ENCODE data around the gene ADGRB2. TPM values are rescaled to one million over a fixed set of nuclear protein-coding genes. Genes with fewer than 3 reads are reported as not detected.

The ADGRB2 gene
- total RNA-seq, 4 donors from 2014 or later = 1.4 to 6.0 (median 2.5) TPM

DNA sequence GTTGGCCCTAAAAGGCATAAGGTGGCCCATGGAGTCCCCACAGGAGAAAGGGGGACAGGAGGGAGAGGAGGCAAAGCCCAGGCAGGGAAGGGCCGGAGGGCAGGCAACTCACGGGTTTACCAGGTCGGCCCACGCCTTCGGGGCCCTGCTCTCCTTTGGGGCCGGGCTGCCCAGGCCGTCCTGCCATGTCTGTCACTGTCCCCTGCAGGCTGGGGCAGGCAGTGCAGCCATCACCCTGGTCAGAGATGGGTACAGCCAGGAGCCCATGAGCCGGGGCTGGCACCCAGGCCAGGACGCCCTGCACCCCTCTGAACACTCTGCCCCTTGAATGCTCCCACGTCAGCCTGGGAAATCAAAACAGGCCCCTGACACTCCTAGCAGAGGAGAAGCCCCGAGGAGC lies 80.1 kb downstream of the ADGRB2 start:
- Histone ChIP-seq H3K9me3 (no peaks in the 10 kb centered on the region), H3K36me3 (peaks cover 74% of the 10 kb centered on the region), H3K27ac (no peak overlapping the region), H3K4me3 (no peak overlapping the region), H3K27me3 (no peaks in the 10 kb centered on the region), H3K4me1 (no peaks in the 10 kb centered on the region)
- TF ChIP-seq, protein P1, sequence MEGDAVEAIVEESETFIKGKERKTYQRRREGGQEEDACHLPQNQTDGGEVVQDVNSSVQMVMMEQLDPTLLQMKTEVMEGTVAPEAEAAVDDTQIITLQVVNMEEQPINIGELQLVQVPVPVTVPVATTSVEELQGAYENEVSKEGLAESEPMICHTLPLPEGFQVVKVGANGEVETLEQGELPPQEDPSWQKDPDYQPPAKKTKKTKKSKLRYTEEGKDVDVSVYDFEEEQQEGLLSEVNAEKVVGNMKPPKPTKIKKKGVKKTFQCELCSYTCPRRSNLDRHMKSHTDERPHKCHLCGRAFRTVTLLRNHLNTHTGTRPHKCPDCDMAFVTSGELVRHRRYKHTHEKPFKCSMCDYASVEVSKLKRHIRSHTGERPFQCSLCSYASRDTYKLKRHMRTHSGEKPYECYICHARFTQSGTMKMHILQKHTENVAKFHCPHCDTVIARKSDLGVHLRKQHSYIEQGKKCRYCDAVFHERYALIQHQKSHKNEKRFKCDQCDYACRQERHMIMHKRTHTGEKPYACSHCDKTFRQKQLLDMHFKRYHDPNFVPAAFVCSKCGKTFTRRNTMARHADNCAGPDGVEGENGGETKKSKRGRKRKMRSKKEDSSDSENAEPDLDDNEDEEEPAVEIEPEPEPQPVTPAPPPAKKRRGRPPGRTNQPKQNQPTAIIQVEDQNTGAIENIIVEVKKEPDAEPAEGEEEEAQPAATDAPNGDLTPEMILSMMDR (IDR thresholded peaks at IDR 0.05) = peak in 1 of 2 donors; percentile 30
- TF ChIP-seq POLR2AphosphoS5 (IDR thresholded peaks at IDR 0.05) = no peak
- 82% methylated on average over 9 of the region's 11 CpGs for WGBS
- no peak for DNase-seq (ENCODE audit: low spot score in 2 of 2)

- H3K36me3 ChIP-seq = peaks cover 73% of the 10 kb centered on the region
Measured at GRCh38 chr1:31681415-31681814, 82.7 kb downstream of the ADGRB2 start.

DNA sequence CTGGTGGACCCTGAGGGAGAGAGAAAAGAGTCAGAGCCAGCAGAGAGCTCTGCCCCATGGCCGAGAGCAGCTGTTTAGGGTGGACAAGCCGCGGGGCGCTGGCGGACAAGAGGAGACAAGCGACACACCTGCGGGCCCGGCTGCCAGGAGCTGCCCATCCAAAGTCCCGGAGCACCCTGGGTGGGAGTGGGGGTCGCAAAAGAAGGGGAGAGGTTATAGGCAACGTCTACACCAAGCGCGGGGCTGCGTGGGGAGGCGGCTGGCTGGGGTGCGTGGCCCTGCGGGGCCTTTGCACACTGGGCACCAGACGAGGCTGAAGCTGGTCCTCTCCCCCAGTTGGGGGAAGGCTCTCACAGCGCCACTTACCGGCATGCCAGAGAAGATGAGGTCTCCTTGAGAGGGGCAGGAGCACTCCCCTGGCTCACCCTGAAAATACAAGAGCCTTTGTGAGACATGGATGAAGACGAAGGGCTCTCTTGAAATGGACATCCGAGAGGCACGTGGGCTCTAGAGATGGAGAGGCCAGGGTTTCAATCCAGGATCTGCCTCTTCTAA lies 84.4 kb downstream of the ADGRB2 start:
- no peak for TF ChIP-seq EP300 (IDR thresholded peaks at IDR 0.05)
- TF ChIP-seq POLR2AphosphoS5 (IDR thresholded peaks at IDR 0.05) = no peak
- TF ChIP-seq, protein P1 (IDR thresholded peaks at IDR 0.05) = no peak
- Histone ChIP-seq H3K27me3 (no peaks in the 10 kb centered on the region), H3K9me3 (no peaks in the 10 kb centered on the region), H3K4me3 (no peak overlapping the region), H3K27ac (no peak overlapping the region), H3K4me1 (no peaks in the 10 kb centered on the region), H3K36me3 (peaks cover 63% of the 10 kb centered on the region)
- WGBS = 87% methylated on average over 23 of the region's 23 CpGs
- no peak for DNase-seq (ENCODE audit: low spot score in 2 of 2)

More at GRCh38 chr1:31681415-31681814, 82.7 kb downstream of the ADGRB2 start:
- H3K27ac ChIP-seq = no peak overlapping the region
- H3K9me3 ChIP-seq = no peaks in the 10 kb centered on the region
- no peak for DNase-seq (ENCODE audit: low spot score in 2 of 2)
- no peaks in the 10 kb centered on the region for H3K4me1 ChIP-seq
- 67% methylated on average over 7 of the region's 9 CpGs for WGBS
- H3K4me3 ChIP-seq = no peak overlapping the region
- TF ChIP-seq POLR2A (IDR thresholded peaks at IDR 0.05) = no peak
- TF ChIP-seq, protein P1 (IDR thresholded peaks at IDR 0.05) = no peak
- no peaks in the 10 kb centered on the region for H3K27me3 ChIP-seq

- DNase-seq (ENCODE audit: low spot score in 2 of 2) = no peak
- no peaks in the 10 kb centered on the region for H3K4me1 ChIP-seq
- no peak overlapping the region for H3K27ac ChIP-seq
- WGBS = 38% methylated on average over 2 of the region's 2 CpGs
- no peaks in the 10 kb centered on the region for H3K9me3 ChIP-seq
- peaks cover 61% of the 10 kb centered on the region for H3K36me3 ChIP-seq
- H3K4me3 ChIP-seq = no peak overlapping the region
- no peaks in the 10 kb centered on the region for H3K27me3 ChIP-seq
- no peak for TF ChIP-seq EP300 (IDR thresholded peaks at IDR 0.05)
- no peak for TF ChIP-seq POLR2AphosphoS5 (IDR thresholded peaks at IDR 0.05)
- TF ChIP-seq, protein P1 (IDR thresholded peaks at IDR 0.05) = no peak
- TF ChIP-seq POLR2A (IDR thresholded peaks at IDR 0.05) = no peak
Measured at GRCh38 chr1:31679091-31679490, 85.0 kb downstream of the ADGRB2 start.

- 95% methylated on average over 4 of the region's 4 CpGs for WGBS
- Histone ChIP-seq H3K27me3 (no peaks in the 10 kb centered on the region), H3K9me3 (no peaks in the 10 kb centered on the region), H3K27ac (no peak overlapping the region), H3K4me3 (no peak overlapping the region), H3K36me3 (peaks cover 59% of the 10 kb centered on the region), H3K4me1 (no peaks in the 10 kb centered on the region)
- no peak for DNase-seq (ENCODE audit: low spot score in 2 of 2)
- TF ChIP-seq EP300 (IDR thresholded peaks at IDR 0.05) (no peak), POLR2A (IDR thresholded peaks at IDR 0.05) (no peak), POLR2AphosphoS5 (IDR thresholded peaks at IDR 0.05) (no peak)
- TF ChIP-seq, protein P1 (IDR thresholded peaks at IDR 0.05) = no peak
Measured at GRCh38 chr1:31678681-31679080, 85.5 kb downstream of the ADGRB2 start.

All from suprapubic skin (tissue), 4 donors.